Liver (tissue), 9 donors: Measurements from ENCODE around the gene RPL29. TPM values are rescaled to one million over a fixed set of nuclear protein-coding genes. Genes with fewer than 3 reads are reported as not detected.

Experiments
- DNase-seq: peaks from one replicate; pipeline ENCODE4 v3.0.0-alpha.2; 2017; ENCODE audit warnings: low spot score
- H3K27ac ChIP-seq, 2 donors: one replicate each; pipeline ENCODE4 v1.7.0; 2013; ENCODE audit warnings: inconsistent platforms in 2 of 2, low read length in 2 of 2, control low read depth in 1 of 2, low read depth in 1 of 2, mild to moderate bottlenecking in 1 of 2
- H3K27me3 ChIP-seq, 4 donors: one replicate each; pipeline versions ENCODE4 v1.6.1 to v1.7.0; 2013; ENCODE audit warnings: low read length in 3 of 4, inconsistent platforms in 1 of 4, mild to moderate bottlenecking in 1 of 4, moderate library complexity in 1 of 4; ENCODE audit not compliant: control insufficient read depth in 4 of 4, insufficient read depth in 4 of 4
- H3K36me3 ChIP-seq, 4 donors: one replicate each; pipeline versions ENCODE4 v1.6.1 to v1.7.0; 2013; ENCODE audit warnings: low read length in 3 of 4, mild to moderate bottlenecking in 3 of 4, low read depth in 1 of 4, moderate library complexity in 1 of 4; ENCODE audit not compliant: control insufficient read depth in 4 of 4, insufficient read depth in 3 of 4
- H3K4me1 ChIP-seq, 4 donors: one replicate each; pipeline versions ENCODE4 v1.6.1 to v1.7.0; 2013; ENCODE audit warnings: low read length in 3 of 4, mild to moderate bottlenecking in 3 of 4, moderate library complexity in 1 of 4; ENCODE audit not compliant: control insufficient read depth in 4 of 4, insufficient read depth in 4 of 4
- H3K4me3 ChIP-seq, 3 donors: one replicate each; pipeline versions ENCODE4 v1.6.1 to v1.7.0; 2013; ENCODE audit warnings: low read length in 3 of 3, control low read depth in 1 of 3, low read depth in 1 of 3, mild to moderate bottlenecking in 1 of 3
- H3K9ac ChIP-seq, 2 donors: one replicate each; pipeline ENCODE4 v1.7.0; 2013; ENCODE audit warnings: low read length in 2 of 2, mild to moderate bottlenecking in 2 of 2, moderate library complexity in 2 of 2, control low read depth in 1 of 2, low read depth in 1 of 2
- H3K9me3 ChIP-seq, 4 donors: one replicate each; pipeline versions ENCODE4 v1.6.1 to v1.7.0; 2013; ENCODE audit warnings: low read length in 3 of 4; ENCODE audit not compliant: control insufficient read depth in 4 of 4
- EGR1 ChIP-seq, 2 donors: IDR thresholded peaks; 2 replicates each; pipeline ENCODE4 v1.6.1; 2016 to 2018; ENCODE audit warnings: antibody characterized with exemption in 2 of 2, low read depth in 2 of 2
- FOXA1 ChIP-seq: IDR thresholded peaks from 2 replicates; pipeline ENCODE4 v1.6.1; 2016; ENCODE audit warnings: antibody characterized with exemption
- FOXA2 ChIP-seq: IDR thresholded peaks from 2 replicates; pipeline ENCODE4 v1.6.1; 2016; ENCODE audit warnings: antibody characterized with exemption
- GABPA ChIP-seq, 2 donors: IDR thresholded peaks in 1 of 2; conservative IDR thresholded peaks in 1 of 2; 2 replicates each; pipeline ENCODE4 v1.6.1; 2016; ENCODE audit warnings: antibody characterized with exemption in 2 of 2, mild to moderate bottlenecking in 1 of 2, moderate library complexity in 1 of 2
- HNF4A ChIP-seq, 2 donors: conservative IDR thresholded peaks; 2 replicates each; pipeline ENCODE4 v1.6.1; 2016; ENCODE audit warnings: antibody characterized with exemption in 2 of 2, mild to moderate bottlenecking in 2 of 2
- HNF4G ChIP-seq: IDR thresholded peaks from 2 replicates; pipeline ENCODE4 v1.6.1; 2016; ENCODE audit warnings: antibody characterized with exemption
- JUND ChIP-seq, 2 donors: IDR thresholded peaks; 2 replicates each; pipeline ENCODE4 v1.6.1; 2016; ENCODE audit warnings: antibody characterized with exemption in 2 of 2
- MAX ChIP-seq: IDR thresholded peaks from 2 replicates; pipeline ENCODE4 v1.6.1; 2016; ENCODE audit warnings: antibody characterized with exemption
- NR2F2 ChIP-seq: IDR thresholded peaks from 2 replicates; pipeline ENCODE4 v1.6.1; 2016; ENCODE audit warnings: antibody characterized with exemption
- RAD21 ChIP-seq, 2 donors: IDR thresholded peaks; 2 replicates each; pipeline ENCODE4 v1.6.1; 2016; ENCODE audit warnings: antibody characterized with exemption in 2 of 2, mild to moderate bottlenecking in 2 of 2
- REST ChIP-seq: IDR thresholded peaks from 2 replicates; pipeline ENCODE4 v1.6.1; 2016; ENCODE audit warnings: antibody characterized with exemption, mild to moderate bottlenecking
- RXRA ChIP-seq, 2 donors: IDR thresholded peaks; 2 replicates each; pipeline ENCODE4 v1.6.1; 2017 to 2018; ENCODE audit warnings: antibody characterized with exemption in 2 of 2, mild to moderate bottlenecking in 1 of 2
- SP1 ChIP-seq: IDR thresholded peaks from 2 replicates; pipeline ENCODE4 v1.6.1; 2018; ENCODE audit warnings: antibody characterized with exemption, mild to moderate bottlenecking
- TAF1 ChIP-seq: conservative IDR thresholded peaks from 2 replicates; pipeline ENCODE4 v1.6.1; 2016; ENCODE audit warnings: antibody characterized with exemption, mild to moderate bottlenecking
- YY1 ChIP-seq: IDR thresholded peaks from 2 replicates; pipeline ENCODE4 v1.6.1; 2016; ENCODE audit warnings: antibody characterized with exemption, mild to moderate bottlenecking
- WGBS: extraction: QIAGEN DNeasy Blood & Tissue Kit; methylation state at CpG from one replicate; pipeline ENCODE4 v1.1.7; 2013; 5-methylcytosine and 5-hydroxymethylcytosine counted together
- polyA plus RNA-seq, 2 donors: library from polyadenylated mRNA; stranded (reverse) in 1 of 2; unstranded in 1 of 2; fragments of 200-250 nt in 1 of 2; fragments of >200 nt in 1 of 2; fragmentation: Nextera tagmentation in 1 of 2; extraction: Ambion mirVana in 1 of 2; gene quantifications; one replicate each; pipeline versions ENCODE4 v1.2.1 to v1.2.3, GENCODE V29; 2013 to 2015
- total RNA-seq, 2 donors: library from RNA; depleted of rRNA; stranded (reverse); fragments of >200 nt; gene quantifications; one replicate each; pipeline ENCODE4 v1.2.3, GENCODE V29; 2014
- TF ChIP-seq, protein P1 (sequence below): IDR thresholded peaks from 2 replicates; pipeline ENCODE4 v1.6.1; 2016; ENCODE audit warnings: antibody characterized with exemption
- TF ChIP-seq, protein P2 (sequence below): IDR thresholded peaks from 2 replicates; pipeline ENCODE4 v1.6.1; 2016; ENCODE audit warnings: antibody characterized with exemption
- TF ChIP-seq, protein P3 (sequence below): fragments of 150-350 bp; IDR thresholded peaks from 2 replicates; pipeline ENCODE4 v1.5.1; 2017; ENCODE audit warnings: improper control_type of control experiment, low read depth, low read length; ENCODE audit not compliant: missing input control
- donor health status: healthy.
- donor health status: healthy.
- donor health status: healthy.
- donor health status: healthy.
- donor health status: healthy.

Gene RPL29
- total and polyA plus RNA-seq, 4 donors, result 292 to 789 (median 388) TPM

DNA sequence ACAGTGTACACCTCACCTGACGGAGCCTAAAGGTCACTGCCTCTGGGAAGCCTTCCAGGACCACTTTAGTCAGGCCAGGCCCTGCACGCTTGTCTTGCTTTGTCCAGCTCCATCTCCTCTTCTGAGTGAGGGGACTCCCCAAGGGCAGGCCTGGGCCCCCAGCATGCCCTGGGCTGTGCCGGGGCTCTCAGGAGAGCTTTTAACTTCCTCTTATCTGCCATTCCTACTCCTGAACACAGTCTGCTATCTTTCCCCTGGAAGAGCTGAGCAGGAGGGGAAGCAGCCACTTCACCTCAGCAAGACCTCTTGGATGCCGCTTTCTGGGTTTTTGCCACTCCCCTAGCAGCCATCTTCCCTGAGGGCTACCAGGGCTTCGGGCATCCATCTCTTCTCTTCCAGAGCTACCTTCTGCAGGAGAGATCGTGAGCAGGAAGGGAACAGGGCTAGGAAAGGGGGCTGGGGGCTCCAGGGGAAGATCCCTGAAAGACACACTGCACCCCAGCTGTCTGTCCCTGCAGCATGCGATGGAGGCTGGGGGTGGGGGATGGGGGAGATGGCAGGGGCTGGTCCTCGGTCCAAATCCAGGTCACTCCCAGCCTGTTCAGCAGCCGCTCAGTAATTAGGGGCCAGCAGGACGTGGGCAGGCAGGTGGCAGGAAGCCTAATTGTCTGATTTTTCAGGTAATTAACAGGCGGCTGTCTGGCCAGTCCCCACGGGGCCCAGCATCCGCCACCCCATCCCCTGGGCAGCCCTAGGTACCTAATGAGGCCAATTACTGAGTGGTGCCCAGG is 19.9 kb upstream of the RPL29 start:
- Histone ChIP-seq H3K4me3 (no peak overlapping the region), H3K27me3 (no peaks in the 10 kb centered on the region), H3K27ac (no peak overlapping the region), H3K36me3 (no peaks in the 10 kb centered on the region), H3K9me3 (no peaks in the 10 kb centered on the region), H3K4me1 (peaks cover 0 to 3% (median 0%) of the 10 kb centered on the region in 4 donors), H3K9ac (no peak overlapping the region)
- no peak for DNase-seq
- WGBS, result 87% methylated on average over 13 of the region's 13 CpGs
- no peak for TF ChIP-seq JUND (IDR thresholded peaks at IDR 0.05)
- TF ChIP-seq MAX, result no peak
- TF ChIP-seq, protein P1, sequence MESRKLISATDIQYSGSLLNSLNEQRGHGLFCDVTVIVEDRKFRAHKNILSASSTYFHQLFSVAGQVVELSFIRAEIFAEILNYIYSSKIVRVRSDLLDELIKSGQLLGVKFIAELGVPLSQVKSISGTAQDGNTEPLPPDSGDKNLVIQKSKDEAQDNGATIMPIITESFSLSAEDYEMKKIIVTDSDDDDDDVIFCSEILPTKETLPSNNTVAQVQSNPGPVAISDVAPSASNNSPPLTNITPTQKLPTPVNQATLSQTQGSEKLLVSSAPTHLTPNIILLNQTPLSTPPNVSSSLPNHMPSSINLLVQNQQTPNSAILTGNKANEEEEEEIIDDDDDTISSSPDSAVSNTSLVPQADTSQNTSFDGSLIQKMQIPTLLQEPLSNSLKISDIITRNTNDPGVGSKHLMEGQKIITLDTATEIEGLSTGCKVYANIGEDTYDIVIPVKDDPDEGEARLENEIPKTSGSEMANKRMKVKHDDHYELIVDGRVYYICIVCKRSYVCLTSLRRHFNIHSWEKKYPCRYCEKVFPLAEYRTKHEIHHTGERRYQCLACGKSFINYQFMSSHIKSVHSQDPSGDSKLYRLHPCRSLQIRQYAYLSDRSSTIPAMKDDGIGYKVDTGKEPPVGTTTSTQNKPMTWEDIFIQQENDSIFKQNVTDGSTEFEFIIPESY, result no peak
- no peak for TF ChIP-seq REST
- TF ChIP-seq FOXA2, result no peak
- TF ChIP-seq YY1, result no peak
- TF ChIP-seq TAF1, result no peak
- no peak for TF ChIP-seq RXRA (IDR thresholded peaks at IDR 0.05)
- no peak for TF ChIP-seq SP1
- no peak for TF ChIP-seq HNF4G
- TF ChIP-seq EGR1 (IDR thresholded peaks at IDR 0.05; ENCODE audit: low read depth in 2 of 2), result no peak
- TF ChIP-seq GABPA (IDR thresholded peaks at IDR 0.05 in 1 of 2, conservative IDR thresholded peaks at IDR 0.05 in 1 of 2), result no peak
- no peak for TF ChIP-seq FOXA1
- TF ChIP-seq, protein P2, sequence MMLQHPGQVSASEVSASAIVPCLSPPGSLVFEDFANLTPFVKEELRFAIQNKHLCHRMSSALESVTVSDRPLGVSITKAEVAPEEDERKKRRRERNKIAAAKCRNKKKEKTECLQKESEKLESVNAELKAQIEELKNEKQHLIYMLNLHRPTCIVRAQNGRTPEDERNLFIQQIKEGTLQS, result no peak
- TF ChIP-seq NR2F2, result no peak
- no peak for TF ChIP-seq RAD21 (IDR thresholded peaks at IDR 0.05)
- TF ChIP-seq, protein P3, sequence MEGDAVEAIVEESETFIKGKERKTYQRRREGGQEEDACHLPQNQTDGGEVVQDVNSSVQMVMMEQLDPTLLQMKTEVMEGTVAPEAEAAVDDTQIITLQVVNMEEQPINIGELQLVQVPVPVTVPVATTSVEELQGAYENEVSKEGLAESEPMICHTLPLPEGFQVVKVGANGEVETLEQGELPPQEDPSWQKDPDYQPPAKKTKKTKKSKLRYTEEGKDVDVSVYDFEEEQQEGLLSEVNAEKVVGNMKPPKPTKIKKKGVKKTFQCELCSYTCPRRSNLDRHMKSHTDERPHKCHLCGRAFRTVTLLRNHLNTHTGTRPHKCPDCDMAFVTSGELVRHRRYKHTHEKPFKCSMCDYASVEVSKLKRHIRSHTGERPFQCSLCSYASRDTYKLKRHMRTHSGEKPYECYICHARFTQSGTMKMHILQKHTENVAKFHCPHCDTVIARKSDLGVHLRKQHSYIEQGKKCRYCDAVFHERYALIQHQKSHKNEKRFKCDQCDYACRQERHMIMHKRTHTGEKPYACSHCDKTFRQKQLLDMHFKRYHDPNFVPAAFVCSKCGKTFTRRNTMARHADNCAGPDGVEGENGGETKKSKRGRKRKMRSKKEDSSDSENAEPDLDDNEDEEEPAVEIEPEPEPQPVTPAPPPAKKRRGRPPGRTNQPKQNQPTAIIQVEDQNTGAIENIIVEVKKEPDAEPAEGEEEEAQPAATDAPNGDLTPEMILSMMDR, result no peak
- TF ChIP-seq HNF4A (conservative IDR thresholded peaks at IDR 0.05), result no peak
